CD14-positive monocyte (primary cell): Measurements from ENCODE around the gene HAPLN1. TPM values are rescaled to one million over a fixed set of nuclear protein-coding genes. Genes with fewer than 3 reads are reported as not detected.

Experiments
- DNase-seq, 3 donors: peaks; one replicate each; pipeline ENCODE4 v3.0.0-alpha.2; 2011 to 2022
- H2AFZ ChIP-seq: 2 replicates; pipeline ENCODE4 v1.6.0; 2012; ENCODE audit warnings: mild to moderate bottlenecking, low read depth, low read length, inconsistent platforms; ENCODE audit not compliant: insufficient read depth, poor library complexity, severe bottlenecking
- H3K27ac ChIP-seq, 2 donors: 1 replicate in 1 of 2; 2 replicates in 1 of 2; pipeline ENCODE4 v1.5.1; 2012 to 2013; ENCODE audit warnings: low read length in 2 of 2, control low read depth in 1 of 2, inconsistent platforms in 1 of 2, low read depth in 1 of 2, mild to moderate bottlenecking in 1 of 2
- H3K27me3 ChIP-seq, 2 donors: one replicate each; pipeline versions ENCODE4 v1.6.0 to v1.6.1; 2011 to 2013; ENCODE audit warnings: low read length in 2 of 2; ENCODE audit not compliant: control insufficient read depth in 2 of 2, insufficient read depth in 2 of 2
- H3K36me3 ChIP-seq, 2 donors: replicated peaks in 1 of 2; 1 replicate in 1 of 2; 2 replicates in 1 of 2; pipeline versions ENCODE4 v1.5.1 to v1.6.1; 2012 to 2013; ENCODE audit warnings: low read length in 2 of 2, control low read depth in 1 of 2, inconsistent platforms in 1 of 2, mild to moderate bottlenecking in 1 of 2; ENCODE audit not compliant: insufficient read depth in 2 of 2, control insufficient read depth in 1 of 2
- H3K4me1 ChIP-seq, 2 donors: 1 replicate in 1 of 2; 2 replicates in 1 of 2; pipeline versions ENCODE4 v1.5.1 to v1.6.1; 2012 to 2013; ENCODE audit warnings: low read length in 2 of 2, control low read depth in 1 of 2, inconsistent platforms in 1 of 2, mild to moderate bottlenecking in 1 of 2, moderate library complexity in 1 of 2; ENCODE audit not compliant: insufficient read depth in 2 of 2, control insufficient read depth in 1 of 2
- H3K4me2 ChIP-seq: replicated peaks from 2 replicates; pipeline ENCODE3; 2012; ENCODE audit warnings: low read length, moderate library complexity, mild to moderate bottlenecking; ENCODE audit not compliant: poor library complexity, severe bottlenecking; ENCODE audit errors: extremely low read depth
- H3K4me3 ChIP-seq, 3 experiments: fragments of 200-600 bp in 1 of 3; sonication (generic) in 1 of 3; replicated peaks in 1 of 3; 1 replicate in 2 of 3; 2 replicates in 1 of 3; pipeline ENCODE4 v1.5.1; 2011 to 2013; ENCODE audit warnings: low read length in 3 of 3, mild to moderate bottlenecking in 3 of 3, control low read depth in 2 of 3, low read depth in 2 of 3, inconsistent platforms in 1 of 3, moderate library complexity in 1 of 3
- H3K79me2 ChIP-seq: 2 replicates; pipeline ENCODE4 v1.6.0; 2012; ENCODE audit warnings: mild to moderate bottlenecking, control low read depth, inconsistent platforms, low read length, moderate library complexity; ENCODE audit not compliant: insufficient read depth
- H3K9ac ChIP-seq: 2 replicates; pipeline ENCODE4 v1.6.0; 2017; ENCODE audit warnings: low read length, mild to moderate bottlenecking; ENCODE audit not compliant: insufficient read depth, poor library complexity, severe bottlenecking
- H3K9me3 ChIP-seq, 2 donors: replicated peaks in 1 of 2; 1 replicate in 1 of 2; 2 replicates in 1 of 2; pipeline versions ENCODE4 v1.5.1 to v1.6.1; 2012 to 2013; ENCODE audit warnings: low read length in 2 of 2, control low read depth in 1 of 2; ENCODE audit not compliant: control insufficient read depth in 1 of 2, insufficient read depth in 1 of 2
- H4K20me1 ChIP-seq: 2 replicates; pipeline ENCODE4 v1.6.0; 2012; ENCODE audit warnings: mild to moderate bottlenecking, low read length, control low read depth, moderate library complexity; ENCODE audit not compliant: insufficient read depth
- H3K27ac Mint-ChIP-seq, 7 donors: one replicate each; pipeline ENCODE4 v1.8.0; 2020; ENCODE audit warnings: mild to moderate bottlenecking in 7 of 7, mixed read lengths in 7 of 7, moderate library complexity in 6 of 7, inconsistent platforms in 2 of 7
- H3K27me3 Mint-ChIP-seq, 3 donors: one replicate each; pipeline ENCODE4 v1.8.0; 2021 to 2022; ENCODE audit warnings: low read depth in 3 of 3, mild to moderate bottlenecking in 3 of 3, mixed read lengths in 3 of 3, moderate library complexity in 3 of 3, inconsistent platforms in 1 of 3
- H3K36me3 Mint-ChIP-seq, 2 donors: one replicate each; pipeline ENCODE4 v1.8.0; 2020; ENCODE audit warnings: mixed read lengths in 2 of 2, inconsistent platforms in 1 of 2, mild to moderate bottlenecking in 1 of 2
- H3K4me1 Mint-ChIP-seq: one replicate; pipeline ENCODE4 v1.8.0; 2020; ENCODE audit warnings: mild to moderate bottlenecking, mixed read lengths
- H3K4me3 Mint-ChIP-seq, 2 donors: one replicate each; pipeline ENCODE4 v1.8.0; 2020; ENCODE audit warnings: mild to moderate bottlenecking in 2 of 2, mixed read lengths in 2 of 2, moderate library complexity in 1 of 2
- H3K9me3 Mint-ChIP-seq, 7 donors: one replicate each; pipeline ENCODE4 v1.8.0; 2020 to 2022; ENCODE audit warnings: mixed read lengths in 7 of 7, mild to moderate bottlenecking in 6 of 7, moderate library complexity in 6 of 7, inconsistent platforms in 2 of 7
- CTCF ChIP-seq: fragments of 200-600 bp; IDR thresholded peaks from one replicate; pipeline ENCODE4 v1.8.0; 2022; ENCODE audit warnings: antibody characterized with exemption, mild to moderate bottlenecking
- WGBS: methylation state at CpG from one replicate; pipeline ENCODE4 v1.1.5; 2013; ENCODE audit warnings: missing lambda C conversion rate; ENCODE audit not compliant: insufficient coverage; 5-methylcytosine and 5-hydroxymethylcytosine counted together
- intact Hi-C, 2 donors: fragments of 100-400 bp; cut with micrococcal nuclease; formaldehyde crosslinking; loops; one replicate each; pipeline versions ENCODE4 v1.15.0 to v1.15.1; 2023
- polyA plus RNA-seq, 3 donors: library from polyadenylated mRNA; depleted of rRNA in 1 of 3; unstranded in 2 of 3; stranded (reverse) in 1 of 3; fragments of 300-500 nt in 2 of 3; fragments of >200 nt in 1 of 3; fragmentation: Illumina TruSeq in 2 of 3; gene quantifications; 1 replicate in 2 of 3; 2 replicates in 1 of 3; pipeline ENCODE4 v1.2.3, GENCODE V29; 2012 to 2021

Gene HAPLN1
- polyA plus RNA-seq, 3 donors = not detected

GRCh38 chr5:83641946-83642345 lies 78.7 kb downstream of the HAPLN1 start:
- peaks cover 0 to 2% (median 0%) of the 10 kb centered on the region in 7 donors for H3K9me3 Mint-ChIP-seq

DNA sequence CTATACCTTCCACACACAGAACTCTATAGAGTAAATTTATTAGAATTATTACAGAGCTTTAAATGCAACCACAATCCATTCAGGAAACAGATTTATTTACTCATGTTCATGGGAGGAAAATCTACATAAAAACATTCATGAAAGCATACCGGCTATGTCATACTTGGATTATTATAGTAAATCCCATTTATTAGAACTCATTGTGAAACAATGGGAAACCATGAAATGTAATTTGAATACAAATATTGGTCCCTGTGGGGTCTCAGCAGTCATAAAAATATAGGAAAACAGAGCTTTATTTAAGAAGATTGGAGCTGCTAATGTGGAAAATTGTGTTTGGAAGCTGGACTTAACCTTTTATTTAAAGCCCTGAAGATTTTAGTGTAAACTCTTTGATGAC lies 80.7 kb downstream of the HAPLN1 start:
- Mint-ChIP-seq H3K27me3 (peaks cover 2 to 13% (median 11%) of the 10 kb centered on the region in 3 donors), H3K9me3 (peaks cover 0 to 2% (median 0%) of the 10 kb centered on the region in 7 donors), H3K4me3 (no peak overlapping the region), H3K36me3 (no peaks in the 10 kb centered on the region), H3K4me1 (no peaks in the 10 kb centered on the region), H3K27ac (no peak overlapping the region)
- Histone ChIP-seq H3K36me3 (no peaks in the 10 kb centered on the region), H4K20me1 (no peaks in the 10 kb centered on the region), H3K9ac (no peak overlapping the region), H3K27me3 (peaks cover 0 to 19% of the 10 kb centered on the region in 2 donors), H3K4me2 (no peak overlapping the region), H3K4me3 (no peak overlapping the region), H3K4me1 (no peaks in the 10 kb centered on the region), H3K27ac (no peak overlapping the region), H3K79me2 (no peaks in the 10 kb centered on the region), H3K9me3 (no peaks in the 10 kb centered on the region), H2AFZ (no peak overlapping the region)
- WGBS = no CpG with 5 or more reads among the region's 1 CpG
- DNase-seq = no peak
- TF ChIP-seq CTCF = no peak
- intact Hi-C loops = no loop called here

More at GRCh38 chr5:83641946-83642345, 78.7 kb downstream of the HAPLN1 start:
- H3K27ac ChIP-seq = no peak overlapping the region
- Mint-ChIP-seq H3K27ac (no peak overlapping the region), H3K27me3 (peaks cover 2 to 15% (median 9%) of the 10 kb centered on the region in 3 donors), H3K4me3 (no peak overlapping the region), H3K36me3 (no peaks in the 10 kb centered on the region), H3K4me1 (no peaks in the 10 kb centered on the region)
- no CpG with 5 or more reads among the region's 3 CpGs for WGBS
- no peak for DNase-seq
- H3K9me3 ChIP-seq = no peaks in the 10 kb centered on the region
- no peak overlapping the region for H3K9ac ChIP-seq
- H4K20me1 ChIP-seq = no peaks in the 10 kb centered on the region
- no peak for TF ChIP-seq CTCF
- peaks cover 0 to 15% of the 10 kb centered on the region in 2 donors for H3K27me3 ChIP-seq
- no peaks in the 10 kb centered on the region for H3K36me3 ChIP-seq
- H3K4me3 ChIP-seq = no peak overlapping the region
- H2AFZ ChIP-seq = no peak overlapping the region
- H3K4me2 ChIP-seq = no peak overlapping the region
- no peaks in the 10 kb centered on the region for H3K4me1 ChIP-seq
- H3K79me2 ChIP-seq = no peaks in the 10 kb centered on the region
- intact Hi-C loops = no loop called here
